MM.1S (cell line): Measurements from ENCODE around the gene SUMO2.

Experiments used
- CTCF ChIP-seq: fragments of 300-600 bp; sonication (generic); IDR thresholded peaks from 2 replicates; pipeline ENCODE4 v1.5.1; 2016; ENCODE audit warnings: antibody characterized with exemption, low read length, mixed read lengths
- EZH2phosphoT487 ChIP-seq: fragments of 300-600 bp; sonication (generic); IDR thresholded peaks from 2 replicates; pipeline ENCODE4 v1.6.1; 2018; ENCODE audit warnings: antibody characterized with exemption, low read length

- TF ChIP-seq CTCF (no peak; the same call in 1 of the 2 replicates), EZH2phosphoT487 (no peak)
These were observed at the start of gene SUMO2 for GRCh38 chr17:75182569-75183436.
